Head of caudate nucleus (tissue), 42 donors: ENCODE measurements around the gene USP53.
"Not testable (repeated sequence)": the region's sequence is repeated elsewhere in the genome, so short reads cannot be mapped to it uniquely, and the experiment has no call there.

Experiments
- DNase-seq, 42 donors: peaks; one replicate each; pipeline versions ENCODE4 v3.0.0 to v3.0.0-alpha.2; 2020 to 2021; ENCODE audit warnings: mixed read lengths in 7 of 42
- intact Hi-C: fragments of 100-400 bp; cut with DNase I; formaldehyde crosslinking; loops from one replicate; pipeline ENCODE4 v1.15.0; 2022

Gene USP53

GRCh38 chr4:119212234-119212963 lies at the start of gene USP53:
Gene USP53, plus strand, starts transcription at chr4:119212713. Its CDS starts 27,047 bp downstream, at chr4:119239760.
- peak; percentile 85 to 99 (median 94) for DNase-seq
- intact Hi-C loops: loop anchor here (10.0 kb wide), 1 partner anchor 168 kb away; no protein-coding TSS in a partner anchor

- intact Hi-C loops: no loop called here
- no peak for DNase-seq
These were observed 46.7 kb upstream of the USP53 start for GRCh38 chr4:119165767-119166166.

GRCh38 chr4:119170195-119170594 lies 42.3 kb upstream of the USP53 start:
- no peak for DNase-seq
- intact Hi-C loops: no loop called here

- DNase-seq: no peak
- intact Hi-C loops: no loop called here
These were observed 40.3 kb upstream of the USP53 start for GRCh38 chr4:119172223-119172622.

- intact Hi-C loops, DNase-seq: not testable (repeated sequence)
These were observed 38.7 kb upstream of the USP53 start for GRCh38 chr4:119173729-119174361.

- intact Hi-C loops: no loop called here
- DNase-seq: no peak
These were observed 33.5 kb upstream of the USP53 start for GRCh38 chr4:119179011-119179410.

GRCh38 chr4:119184128-119184527 lies 28.4 kb upstream of the USP53 start:
- intact Hi-C loops: no loop called here
- no peak for DNase-seq

- intact Hi-C loops: no loop called here
- no peak for DNase-seq
These were observed 22.9 kb upstream of the USP53 start for GRCh38 chr4:119189638-119190037.

- intact Hi-C loops: no loop called here
- DNase-seq: no peak
These were observed 22.2 kb upstream of the USP53 start for GRCh38 chr4:119190354-119190753.

- no peak for DNase-seq
- intact Hi-C loops: no loop called here
These were observed 21.0 kb upstream of the USP53 start for GRCh38 chr4:119191505-119191904.

GRCh38 chr4:119197772-119198212 lies 14.7 kb upstream of the USP53 start:
- intact Hi-C loops: no loop called here
- DNase-seq: no peak

GRCh38 chr4:119204916-119205315 lies 7.6 kb upstream of the USP53 start:
- no peak for DNase-seq
- intact Hi-C loops: no loop called here

- intact Hi-C loops: no loop called here
- DNase-seq: no peak
These were observed 6.8 kb upstream of the USP53 start for GRCh38 chr4:119205690-119206089.

- intact Hi-C loops: no loop called here
- no peak for DNase-seq
These were observed 6.3 kb upstream of the USP53 start for GRCh38 chr4:119206178-119206577.

GRCh38 chr4:119207051-119207450 lies 5.5 kb upstream of the USP53 start:
- DNase-seq: no peak
- intact Hi-C loops: no loop called here

GRCh38 chr4:119209077-119209476 lies 3.4 kb upstream of the USP53 start:
- no peak for DNase-seq
- intact Hi-C loops: no loop called here

- DNase-seq: no peak
- intact Hi-C loops: no loop called here
These were observed 2.9 kb upstream of the USP53 start for GRCh38 chr4:119209586-119209985.

GRCh38 chr4:119210775-119211174 lies 1.7 kb upstream of the USP53 start:
- intact Hi-C loops: loop anchor here (10.0 kb wide), 1 partner anchor 166 kb away; no protein-coding TSS in a partner anchor
- DNase-seq: no peak

- intact Hi-C loops: loop anchor here (10.0 kb wide), 1 partner anchor 167 kb away; no protein-coding TSS in a partner anchor
- peak in 3 of 42 donors; percentile 4 to 30 (median 7) for DNase-seq
These were observed 663 bp upstream of the USP53 start for GRCh38 chr4:119211867-119212233.

GRCh38 chr4:119212964-119213606 lies 572 bp downstream of the USP53 start:
- peak; percentile 42 to 89 (median 70) for DNase-seq
- intact Hi-C loops: loop anchor here (10.0 kb wide), 1 partner anchor 168 kb away; no protein-coding TSS in a partner anchor
